Sigmoid colon (tissue), 7 donors: ENCODE results near the gene ANXA9. TPM values are rescaled to one million over a fixed set of nuclear protein-coding genes. Genes with fewer than 3 reads are reported as not detected.

Source experiments
- DNase-seq: peaks from one replicate; pipeline ENCODE4 v3.0.0-alpha.2; 2019
- H3K27ac ChIP-seq, 4 donors: fragments of 200-600 bp; sonication (generic); one replicate each; pipeline ENCODE4 v1.5.1; 2016 to 2019; ENCODE audit warnings: mild to moderate bottlenecking in 1 of 4
- H3K27me3 ChIP-seq, 3 donors: fragments of 200-600 bp; sonication (generic); one replicate each; pipeline ENCODE4 v1.5.1; 2019; ENCODE audit warnings: mild to moderate bottlenecking in 1 of 3
- H3K36me3 ChIP-seq, 4 donors: fragments of 200-600 bp; sonication (generic); one replicate each; pipeline ENCODE4 v1.5.1; 2016 to 2019
- H3K4me1 ChIP-seq, 4 donors: fragments of 200-600 bp; sonication (generic); one replicate each; pipeline ENCODE4 v1.5.1; 2017 to 2019
- H3K4me3 ChIP-seq, 4 donors: fragments of 200-600 bp; sonication (generic); one replicate each; pipeline ENCODE4 v1.5.1; 2017 to 2019; ENCODE audit warnings: mild to moderate bottlenecking in 2 of 4, moderate library complexity in 1 of 4
- H3K9me3 ChIP-seq, 4 donors: fragments of 200-600 bp in 3 of 4; sonication (generic) in 3 of 4; one replicate each; pipeline versions ENCODE4 v1.5.1 to v1.6.1; 2013 to 2019
- EP300 ChIP-seq, 4 donors: sonication (generic); formaldehyde crosslinking; IDR thresholded peaks; one replicate each; pipeline ENCODE4 v1.6.1; 2017; ENCODE audit warnings: antibody characterized with exemption in 4 of 4
- POLR2A ChIP-seq, 2 donors: fragments of 450-650 bp; IDR thresholded peaks; one replicate each; pipeline ENCODE4 v1.6.1; 2016; ENCODE audit warnings: antibody characterized with exemption in 2 of 2, mild to moderate bottlenecking in 2 of 2, moderate library complexity in 2 of 2
- POLR2AphosphoS5 ChIP-seq, 4 donors: sonication (generic); formaldehyde crosslinking; IDR thresholded peaks; one replicate each; pipeline ENCODE4 v1.6.1; 2017; ENCODE audit warnings: antibody characterized with exemption in 4 of 4
- WGBS, 2 donors: extraction: QIAGEN DNeasy Blood & Tissue Kit; methylation state at CpG; one replicate each; pipeline ENCODE4 v1.1.7; 2013; 5-methylcytosine and 5-hydroxymethylcytosine counted together
- intact Hi-C: fragments of 100-400 bp; cut with DNase I; formaldehyde crosslinking; loops from one replicate; pipeline ENCODE4 v1.15.1; 2023
- polyA plus RNA-seq, 3 donors: library from polyadenylated mRNA; stranded (reverse); fragments of 200-250 nt; gene quantifications; one replicate each; pipeline ENCODE4 v1.2.3, GENCODE V29; 2013
- total RNA-seq, 4 donors: library from RNA; depleted of rRNA; stranded (reverse); fragments of >200 nt; gene quantifications; one replicate each; pipeline ENCODE4 v1.1.0, GENCODE V29; 2016
- TF ChIP-seq, protein P1 (sequence below), 4 experiments: fragments of 450-650 bp in 3 of 4; fragments of 200-600 bp in 1 of 4; IDR thresholded peaks; one replicate each; pipeline ENCODE4 v1.5.1; 2016 to 2019; ENCODE audit warnings: antibody characterized with exemption in 4 of 4, mild to moderate bottlenecking in 3 of 4, moderate library complexity in 2 of 4
- donor health status: healthy with polysubstance abuse.
- donor health status: Bipolar disorder and iron deficiency.
- donor health status: healthy.

ANXA9 gene
- total and polyA plus RNA-seq, 7 donors = 0.36 to 0.60 (median 0.45) TPM; not detected in 4

DNA sequence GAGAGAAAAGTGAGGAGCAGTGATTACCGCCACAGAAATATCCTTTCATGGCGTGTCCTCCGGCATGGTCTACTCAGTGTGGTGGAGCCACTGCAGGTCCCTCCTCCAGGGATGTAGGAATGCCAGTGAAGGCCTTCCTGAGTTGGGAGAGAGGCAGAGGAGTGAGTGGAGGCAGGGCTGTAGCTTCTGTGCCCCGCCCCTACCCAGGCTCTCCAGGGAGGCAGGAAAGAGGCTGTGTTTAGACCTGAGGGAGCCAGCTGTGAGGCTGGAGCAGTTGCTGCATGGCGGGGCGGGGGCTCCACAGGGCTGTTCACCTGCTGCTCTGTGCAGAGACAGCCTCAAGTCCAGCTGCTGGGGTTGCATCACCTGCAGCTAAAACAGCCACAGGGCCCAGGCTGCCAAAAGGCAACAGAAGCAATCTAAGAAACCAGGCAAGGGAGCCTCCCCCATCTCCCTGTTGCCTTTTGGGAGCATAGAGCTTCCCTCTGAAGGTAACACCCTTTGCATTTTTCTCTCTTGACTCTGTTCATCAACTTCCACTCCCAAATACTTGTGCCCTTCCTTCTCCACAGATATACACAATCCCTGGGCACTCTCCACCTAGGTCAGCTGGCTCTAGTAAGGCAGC lies 801 bp upstream of the ANXA9 start:
- no peaks in the 10 kb centered on the region for H3K9me3 ChIP-seq
- no peaks in the 10 kb centered on the region for H3K27me3 ChIP-seq
- no peaks in the 10 kb centered on the region for H3K36me3 ChIP-seq
- TF ChIP-seq POLR2AphosphoS5 (IDR thresholded peaks at IDR 0.05) (no peak), POLR2A (IDR thresholded peaks at IDR 0.05) (no peak), EP300 (IDR thresholded peaks at IDR 0.05) (no peak)
- TF ChIP-seq, protein P1, sequence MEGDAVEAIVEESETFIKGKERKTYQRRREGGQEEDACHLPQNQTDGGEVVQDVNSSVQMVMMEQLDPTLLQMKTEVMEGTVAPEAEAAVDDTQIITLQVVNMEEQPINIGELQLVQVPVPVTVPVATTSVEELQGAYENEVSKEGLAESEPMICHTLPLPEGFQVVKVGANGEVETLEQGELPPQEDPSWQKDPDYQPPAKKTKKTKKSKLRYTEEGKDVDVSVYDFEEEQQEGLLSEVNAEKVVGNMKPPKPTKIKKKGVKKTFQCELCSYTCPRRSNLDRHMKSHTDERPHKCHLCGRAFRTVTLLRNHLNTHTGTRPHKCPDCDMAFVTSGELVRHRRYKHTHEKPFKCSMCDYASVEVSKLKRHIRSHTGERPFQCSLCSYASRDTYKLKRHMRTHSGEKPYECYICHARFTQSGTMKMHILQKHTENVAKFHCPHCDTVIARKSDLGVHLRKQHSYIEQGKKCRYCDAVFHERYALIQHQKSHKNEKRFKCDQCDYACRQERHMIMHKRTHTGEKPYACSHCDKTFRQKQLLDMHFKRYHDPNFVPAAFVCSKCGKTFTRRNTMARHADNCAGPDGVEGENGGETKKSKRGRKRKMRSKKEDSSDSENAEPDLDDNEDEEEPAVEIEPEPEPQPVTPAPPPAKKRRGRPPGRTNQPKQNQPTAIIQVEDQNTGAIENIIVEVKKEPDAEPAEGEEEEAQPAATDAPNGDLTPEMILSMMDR (IDR thresholded peaks at IDR 0.05) = no peak
- no peak for DNase-seq
- 56 to 79% methylated on average over 6 of the region's 6 CpGs for WGBS, 2 donors
- no peak overlapping the region for H3K27ac ChIP-seq
- intact Hi-C loops = no loop called here
- H3K4me1 ChIP-seq = peaks cover 0 to 25% (median 16%) of the 10 kb centered on the region in 4 donors
- H3K4me3 ChIP-seq = no peak overlapping the region

DNA sequence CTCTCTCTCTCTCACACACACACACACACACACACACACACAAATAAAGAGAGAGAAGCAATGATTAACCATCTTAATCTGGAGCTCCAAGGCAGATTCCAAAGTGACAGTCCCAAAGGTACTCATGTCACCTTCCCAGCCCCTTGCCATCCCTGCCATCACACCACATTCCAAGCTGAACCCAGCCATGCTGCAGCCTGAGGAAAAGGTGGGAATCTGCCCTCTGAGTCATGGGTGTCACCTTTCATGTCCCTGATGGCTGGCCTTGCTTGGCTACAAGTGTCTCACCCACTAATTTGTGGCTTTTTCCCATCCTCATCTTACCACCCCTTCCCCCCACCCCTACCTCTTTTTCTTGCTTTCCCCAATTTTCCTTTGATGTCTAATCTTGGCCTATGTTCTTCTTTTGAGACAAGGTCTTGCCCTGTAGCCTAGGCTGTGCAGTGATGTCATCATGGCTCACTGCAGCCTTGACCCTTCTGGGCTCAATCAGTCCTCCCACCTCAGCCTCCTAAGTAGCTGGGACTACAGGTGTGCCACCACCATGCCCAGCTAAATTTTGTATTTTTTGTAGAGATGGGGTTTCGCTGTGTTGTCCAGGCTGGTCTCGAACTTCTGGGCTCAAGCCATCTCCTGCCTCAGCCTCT lies 3.2 kb downstream of the ANXA9 start:
- 91 to 93% methylated on average over 2 of the region's 2 CpGs for WGBS, 2 donors
- no peak for DNase-seq
- intact Hi-C loops = no loop called here
- TF ChIP-seq, protein P1 (IDR thresholded peaks at IDR 0.05) = no peak
- TF ChIP-seq EP300 (IDR thresholded peaks at IDR 0.05) (no peak), POLR2A (IDR thresholded peaks at IDR 0.05) (no peak), POLR2AphosphoS5 (IDR thresholded peaks at IDR 0.05) (no peak)
- no peaks in the 10 kb centered on the region for H3K4me1 ChIP-seq
- no peak overlapping the region for H3K27ac ChIP-seq
- no peaks in the 10 kb centered on the region for H3K36me3 ChIP-seq
- no peaks in the 10 kb centered on the region for H3K9me3 ChIP-seq
- H3K4me3 ChIP-seq = no peak overlapping the region
- H3K27me3 ChIP-seq = no peaks in the 10 kb centered on the region

DNA sequence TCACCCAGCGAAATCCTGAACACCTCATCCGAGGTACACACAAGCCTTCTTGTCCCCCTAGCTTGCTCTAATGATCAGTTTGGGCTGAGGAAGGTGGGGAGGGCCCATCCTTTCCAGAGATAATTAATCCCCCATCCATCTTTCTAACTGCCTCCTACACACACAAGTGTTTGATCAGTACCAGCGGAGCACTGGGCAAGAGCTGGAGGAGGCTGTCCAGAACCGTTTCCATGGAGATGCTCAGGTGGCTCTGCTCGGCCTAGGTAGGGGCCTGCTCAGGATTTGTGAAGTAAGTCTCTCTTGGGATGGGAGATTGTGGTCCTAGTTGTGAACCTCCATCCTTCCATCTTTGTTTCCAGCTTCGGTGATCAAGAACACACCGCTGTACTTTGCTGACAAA lies 5.8 kb downstream of the ANXA9 start:
- no peak overlapping the region for H3K27ac ChIP-seq
- DNase-seq = no peak
- WGBS, 2 donors = 93 to 94% methylated on average over 7 of the region's 7 CpGs
- no peak for TF ChIP-seq POLR2A (IDR thresholded peaks at IDR 0.05)
- TF ChIP-seq EP300 (IDR thresholded peaks at IDR 0.05) = no peak
- H3K4me1 ChIP-seq = no peaks in the 10 kb centered on the region
- H3K27me3 ChIP-seq = no peaks in the 10 kb centered on the region
- no peaks in the 10 kb centered on the region for H3K36me3 ChIP-seq
- H3K9me3 ChIP-seq = no peaks in the 10 kb centered on the region
- intact Hi-C loops = no loop called here
- H3K4me3 ChIP-seq = no peak overlapping the region

DNA sequence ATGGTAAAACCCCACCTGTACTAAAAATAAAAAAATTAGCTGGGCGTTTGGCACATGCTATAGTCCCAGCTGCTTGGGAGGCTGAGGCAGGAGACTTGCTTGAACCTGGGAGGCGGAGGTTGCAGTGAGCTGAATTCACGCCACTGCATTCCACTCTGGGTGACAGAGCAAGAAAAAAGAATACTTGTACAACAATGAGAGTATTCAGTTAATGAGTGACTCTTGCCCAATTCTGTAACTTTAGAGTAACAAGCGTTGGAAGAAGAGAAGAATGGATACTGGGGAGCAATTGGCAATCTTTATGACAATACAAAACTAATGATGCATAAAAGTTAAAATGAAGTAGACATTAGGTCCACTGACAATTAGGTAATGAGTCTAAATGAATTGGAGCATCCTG lies 10.5 kb downstream of the ANXA9 start:
- H3K36me3 ChIP-seq = peaks cover 0 to 13% (median 11%) of the 10 kb centered on the region in 4 donors
- no peak overlapping the region for H3K27ac ChIP-seq
- H3K27me3 ChIP-seq = no peaks in the 10 kb centered on the region
- peaks cover 0 to 12% (median 0%) of the 10 kb centered on the region in 4 donors for H3K4me1 ChIP-seq
- TF ChIP-seq POLR2AphosphoS5 (IDR thresholded peaks at IDR 0.05) (no peak), POLR2A (IDR thresholded peaks at IDR 0.05) (no peak), EP300 (IDR thresholded peaks at IDR 0.05) (no peak)
- TF ChIP-seq, protein P1 (IDR thresholded peaks at IDR 0.05) = no peak
- WGBS, 2 donors = 75 to 77% methylated on average over 4 of the region's 4 CpGs
- H3K4me3 ChIP-seq = no peak overlapping the region
- no peak for DNase-seq
- H3K9me3 ChIP-seq = no peaks in the 10 kb centered on the region
- intact Hi-C loops = no loop called here

DNA sequence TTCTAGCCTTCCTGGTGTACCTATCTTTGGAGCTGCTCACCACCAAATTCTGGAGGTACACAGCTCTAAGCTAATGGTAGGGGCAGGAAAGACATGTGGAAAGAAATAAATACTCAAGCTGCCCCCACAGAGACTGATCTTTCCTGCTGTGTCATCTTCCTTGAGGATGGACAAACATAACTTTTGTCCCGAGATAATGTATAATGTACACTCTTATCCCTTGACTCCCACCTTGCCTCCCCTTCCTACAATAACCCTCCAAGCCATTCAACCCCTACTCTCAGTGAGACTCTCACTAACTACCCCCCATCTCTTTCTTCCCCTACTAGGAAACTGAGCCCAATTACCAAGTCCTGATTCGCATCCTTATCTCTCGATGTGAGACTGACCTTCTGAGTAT lies 12.2 kb downstream of the ANXA9 start:
- Histone ChIP-seq H3K36me3 (peaks cover 7 to 29% (median 23%) of the 10 kb centered on the region in 4 donors), H3K4me3 (no peak overlapping the region), H3K27me3 (no peaks in the 10 kb centered on the region), H3K27ac (no peak overlapping the region), H3K9me3 (no peaks in the 10 kb centered on the region), H3K4me1 (peaks cover 0 to 12% (median 0%) of the 10 kb centered on the region in 4 donors)
- DNase-seq = no peak
- WGBS, 2 donors = 81 to 87% methylated on average over 3 of the region's 3 CpGs
- intact Hi-C loops = no loop called here
- TF ChIP-seq EP300 (IDR thresholded peaks at IDR 0.05) = no peak
- no peak for TF ChIP-seq POLR2A (IDR thresholded peaks at IDR 0.05)
- TF ChIP-seq POLR2AphosphoS5 (IDR thresholded peaks at IDR 0.05) = no peak
- TF ChIP-seq, protein P1 (IDR thresholded peaks at IDR 0.05) = no peak
